ENCODE results near the gene BCL2L1.

DNA sequence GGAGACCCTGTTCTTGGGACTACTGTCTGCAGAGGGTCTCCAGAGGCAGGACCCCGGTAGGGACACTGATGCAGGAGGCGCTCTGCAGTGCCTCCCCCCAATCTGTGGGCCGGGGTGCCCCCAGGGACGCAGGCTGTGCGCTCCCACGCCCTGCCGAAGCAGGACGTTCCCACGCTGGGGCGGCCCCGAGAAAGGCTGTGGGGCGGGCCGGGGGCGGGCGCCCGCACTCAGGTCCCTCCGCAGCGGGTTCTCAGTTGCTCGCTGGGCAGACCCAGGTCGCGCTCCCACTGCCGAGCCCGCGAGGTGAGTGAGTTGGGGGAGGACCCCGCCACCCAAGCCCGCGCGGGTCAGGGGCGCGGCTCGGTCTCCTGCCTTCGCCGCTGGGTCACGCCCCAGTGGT, 85.0 kb downstream of the BCL2L1 start, which contains the start of gene COX4I2:
- TF ChIP-seq CTCF (IDR thresholded peaks at IDR 0.05; ENCODE audit: poor library complexity, severe bottlenecking) (no peak), SMC3 (conservative IDR thresholded peaks at IDR 0.05; ENCODE audit: poor library complexity) (no peak), EZH2 (IDR thresholded peaks at IDR 0.05; ENCODE audit: borderline replicate concordance, insufficient read depth, low read length, poor library complexity, severe bottlenecking) (no peak), POLR2AphosphoS5 (IDR thresholded peaks at IDR 0.05) (no peak), MXI1 (conservative IDR thresholded peaks at IDR 0.05; ENCODE audit: poor library complexity, severe bottlenecking) (no peak), RAD21 (conservative IDR thresholded peaks at IDR 0.05) (no peak), TAF1 (IDR thresholded peaks at IDR 0.05; ENCODE audit: low read depth) (no peak)
- TF ChIP-seq, protein P1, sequence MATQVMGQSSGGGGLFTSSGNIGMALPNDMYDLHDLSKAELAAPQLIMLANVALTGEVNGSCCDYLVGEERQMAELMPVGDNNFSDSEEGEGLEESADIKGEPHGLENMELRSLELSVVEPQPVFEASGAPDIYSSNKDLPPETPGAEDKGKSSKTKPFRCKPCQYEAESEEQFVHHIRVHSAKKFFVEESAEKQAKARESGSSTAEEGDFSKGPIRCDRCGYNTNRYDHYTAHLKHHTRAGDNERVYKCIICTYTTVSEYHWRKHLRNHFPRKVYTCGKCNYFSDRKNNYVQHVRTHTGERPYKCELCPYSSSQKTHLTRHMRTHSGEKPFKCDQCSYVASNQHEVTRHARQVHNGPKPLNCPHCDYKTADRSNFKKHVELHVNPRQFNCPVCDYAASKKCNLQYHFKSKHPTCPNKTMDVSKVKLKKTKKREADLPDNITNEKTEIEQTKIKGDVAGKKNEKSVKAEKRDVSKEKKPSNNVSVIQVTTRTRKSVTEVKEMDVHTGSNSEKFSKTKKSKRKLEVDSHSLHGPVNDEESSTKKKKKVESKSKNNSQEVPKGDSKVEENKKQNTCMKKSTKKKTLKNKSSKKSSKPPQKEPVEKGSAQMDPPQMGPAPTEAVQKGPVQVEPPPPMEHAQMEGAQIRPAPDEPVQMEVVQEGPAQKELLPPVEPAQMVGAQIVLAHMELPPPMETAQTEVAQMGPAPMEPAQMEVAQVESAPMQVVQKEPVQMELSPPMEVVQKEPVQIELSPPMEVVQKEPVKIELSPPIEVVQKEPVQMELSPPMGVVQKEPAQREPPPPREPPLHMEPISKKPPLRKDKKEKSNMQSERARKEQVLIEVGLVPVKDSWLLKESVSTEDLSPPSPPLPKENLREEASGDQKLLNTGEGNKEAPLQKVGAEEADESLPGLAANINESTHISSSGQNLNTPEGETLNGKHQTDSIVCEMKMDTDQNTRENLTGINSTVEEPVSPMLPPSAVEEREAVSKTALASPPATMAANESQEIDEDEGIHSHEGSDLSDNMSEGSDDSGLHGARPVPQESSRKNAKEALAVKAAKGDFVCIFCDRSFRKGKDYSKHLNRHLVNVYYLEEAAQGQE (IDR thresholded peaks at IDR 0.05; ENCODE audit: borderline replicate concordance) = no peak
